Measurements from ENCODE around the gene UBE3C. TPM values are rescaled to one million over a fixed set of nuclear protein-coding genes. Genes with fewer than 3 reads are reported as not detected.

UBE3C gene
- polyA plus RNA-seq, 1 donor from 2014 or later = 39.0 TPM

DNA sequence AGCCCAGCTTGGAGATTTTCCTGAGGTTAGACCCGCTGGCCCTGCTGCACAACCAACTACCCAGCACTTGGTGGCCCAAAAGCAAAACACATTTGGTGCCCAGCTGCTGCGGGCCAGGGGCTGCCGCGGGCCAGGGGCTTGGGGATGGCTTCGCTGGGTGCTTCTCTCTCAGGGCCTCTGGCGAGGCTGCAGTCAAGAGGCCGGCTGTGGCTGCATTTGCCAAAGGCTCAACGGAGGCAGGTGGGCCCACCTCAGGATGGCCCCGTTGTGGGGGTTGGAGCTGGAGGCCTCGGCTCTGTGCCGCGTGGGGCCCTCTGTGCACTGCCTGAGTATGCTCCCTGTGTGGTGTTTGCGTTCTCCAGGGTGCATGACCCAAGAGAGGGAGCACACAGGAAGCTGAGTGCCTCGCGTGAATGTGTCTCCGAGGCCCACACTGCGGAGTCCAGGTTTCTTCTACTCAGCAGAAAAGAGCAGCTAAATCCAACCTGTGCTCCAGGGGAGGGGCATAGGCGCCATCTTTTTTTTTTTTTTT, 17.5 kb upstream of the UBE3C start:
- Histone ChIP-seq H3K27ac (ENCODE audit: low read length) (no peak overlapping the region), H2AFZ (ENCODE audit: low read depth, low read length) (no peak overlapping the region), H3K9me3 (ENCODE audit: low read length) (no peaks in the 10 kb centered on the region), H3K9ac (ENCODE audit: low read length) (no peak overlapping the region), H4K20me1 (ENCODE audit: insufficient read depth) (no peaks in the 10 kb centered on the region), H3K27me3 (ENCODE audit: insufficient read depth, low read depth, low read length) (no peaks in the 10 kb centered on the region), H3F3A (ENCODE audit: insufficient read depth, low read length, poor library complexity, severe bottlenecking) (no peaks in the 10 kb centered on the region), H3K36me3 (ENCODE audit: insufficient read depth, low read length) (no peaks in the 10 kb centered on the region), H3K4me2 (ENCODE audit: low read length) (no peak overlapping the region), H3K4me3 (ENCODE audit: low read length) (no peak overlapping the region), H3K79me2 (replicated peaks; ENCODE audit: insufficient read depth, low read length) (no peaks in the 10 kb centered on the region), H3K9me2 (ENCODE audit: insufficient read depth, low read length) (no peaks in the 10 kb centered on the region)
- TF ChIP-seq TAF1 (IDR thresholded peaks at IDR 0.05; ENCODE audit: low read depth) (no peak), EP300 (conservative IDR thresholded peaks at IDR 0.05; ENCODE audit: poor library complexity, severe bottlenecking) (no peak), EZH2 (IDR thresholded peaks at IDR 0.05; ENCODE audit: borderline replicate concordance, insufficient read depth, low read length, poor library complexity, severe bottlenecking) (no peak)
- TF ChIP-seq, protein P1, sequence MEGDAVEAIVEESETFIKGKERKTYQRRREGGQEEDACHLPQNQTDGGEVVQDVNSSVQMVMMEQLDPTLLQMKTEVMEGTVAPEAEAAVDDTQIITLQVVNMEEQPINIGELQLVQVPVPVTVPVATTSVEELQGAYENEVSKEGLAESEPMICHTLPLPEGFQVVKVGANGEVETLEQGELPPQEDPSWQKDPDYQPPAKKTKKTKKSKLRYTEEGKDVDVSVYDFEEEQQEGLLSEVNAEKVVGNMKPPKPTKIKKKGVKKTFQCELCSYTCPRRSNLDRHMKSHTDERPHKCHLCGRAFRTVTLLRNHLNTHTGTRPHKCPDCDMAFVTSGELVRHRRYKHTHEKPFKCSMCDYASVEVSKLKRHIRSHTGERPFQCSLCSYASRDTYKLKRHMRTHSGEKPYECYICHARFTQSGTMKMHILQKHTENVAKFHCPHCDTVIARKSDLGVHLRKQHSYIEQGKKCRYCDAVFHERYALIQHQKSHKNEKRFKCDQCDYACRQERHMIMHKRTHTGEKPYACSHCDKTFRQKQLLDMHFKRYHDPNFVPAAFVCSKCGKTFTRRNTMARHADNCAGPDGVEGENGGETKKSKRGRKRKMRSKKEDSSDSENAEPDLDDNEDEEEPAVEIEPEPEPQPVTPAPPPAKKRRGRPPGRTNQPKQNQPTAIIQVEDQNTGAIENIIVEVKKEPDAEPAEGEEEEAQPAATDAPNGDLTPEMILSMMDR (IDR thresholded peaks at IDR 0.05; ENCODE audit: poor library complexity, severe bottlenecking) = no peak
- TF ChIP-seq, protein P2, sequence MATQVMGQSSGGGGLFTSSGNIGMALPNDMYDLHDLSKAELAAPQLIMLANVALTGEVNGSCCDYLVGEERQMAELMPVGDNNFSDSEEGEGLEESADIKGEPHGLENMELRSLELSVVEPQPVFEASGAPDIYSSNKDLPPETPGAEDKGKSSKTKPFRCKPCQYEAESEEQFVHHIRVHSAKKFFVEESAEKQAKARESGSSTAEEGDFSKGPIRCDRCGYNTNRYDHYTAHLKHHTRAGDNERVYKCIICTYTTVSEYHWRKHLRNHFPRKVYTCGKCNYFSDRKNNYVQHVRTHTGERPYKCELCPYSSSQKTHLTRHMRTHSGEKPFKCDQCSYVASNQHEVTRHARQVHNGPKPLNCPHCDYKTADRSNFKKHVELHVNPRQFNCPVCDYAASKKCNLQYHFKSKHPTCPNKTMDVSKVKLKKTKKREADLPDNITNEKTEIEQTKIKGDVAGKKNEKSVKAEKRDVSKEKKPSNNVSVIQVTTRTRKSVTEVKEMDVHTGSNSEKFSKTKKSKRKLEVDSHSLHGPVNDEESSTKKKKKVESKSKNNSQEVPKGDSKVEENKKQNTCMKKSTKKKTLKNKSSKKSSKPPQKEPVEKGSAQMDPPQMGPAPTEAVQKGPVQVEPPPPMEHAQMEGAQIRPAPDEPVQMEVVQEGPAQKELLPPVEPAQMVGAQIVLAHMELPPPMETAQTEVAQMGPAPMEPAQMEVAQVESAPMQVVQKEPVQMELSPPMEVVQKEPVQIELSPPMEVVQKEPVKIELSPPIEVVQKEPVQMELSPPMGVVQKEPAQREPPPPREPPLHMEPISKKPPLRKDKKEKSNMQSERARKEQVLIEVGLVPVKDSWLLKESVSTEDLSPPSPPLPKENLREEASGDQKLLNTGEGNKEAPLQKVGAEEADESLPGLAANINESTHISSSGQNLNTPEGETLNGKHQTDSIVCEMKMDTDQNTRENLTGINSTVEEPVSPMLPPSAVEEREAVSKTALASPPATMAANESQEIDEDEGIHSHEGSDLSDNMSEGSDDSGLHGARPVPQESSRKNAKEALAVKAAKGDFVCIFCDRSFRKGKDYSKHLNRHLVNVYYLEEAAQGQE (IDR thresholded peaks at IDR 0.05; ENCODE audit: borderline replicate concordance) = no peak

DNA sequence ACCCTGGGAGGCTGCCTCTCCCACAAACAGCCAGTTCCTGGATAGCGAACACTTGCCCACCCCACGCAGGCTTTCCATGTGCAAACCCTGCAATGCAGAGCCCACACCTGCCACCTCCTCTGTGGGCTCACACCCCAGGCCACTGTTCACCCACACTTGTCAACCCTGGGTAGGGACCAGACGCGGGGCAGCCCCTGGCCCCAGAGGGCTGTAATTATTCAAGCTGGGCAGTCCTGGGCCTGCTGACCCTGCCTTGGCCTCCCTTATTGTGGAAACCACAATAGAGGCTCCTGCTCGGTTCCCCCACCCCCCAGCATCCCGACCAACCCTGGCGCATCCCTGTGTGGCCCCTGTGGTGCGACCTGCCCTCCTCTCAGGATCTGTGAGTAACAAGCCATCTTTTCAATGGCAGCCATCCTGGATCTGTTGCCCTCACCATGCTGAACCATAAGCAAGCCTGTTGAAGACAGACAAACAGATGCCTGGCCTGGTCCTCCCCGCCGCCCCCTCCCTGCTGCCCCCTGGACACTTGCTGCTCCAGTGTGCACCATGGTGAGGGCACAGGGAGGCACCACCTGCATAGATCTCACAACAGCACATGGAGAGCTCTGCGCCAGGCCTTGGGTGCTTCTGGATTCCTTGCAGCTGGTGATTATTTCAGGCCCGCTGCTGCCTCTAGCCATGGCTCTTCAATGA, 15.8 kb upstream of the UBE3C start:
- Histone ChIP-seq H3K4me2 (ENCODE audit: low read length) (no peak overlapping the region), H3K27me3 (ENCODE audit: insufficient read depth, low read depth, low read length) (no peaks in the 10 kb centered on the region), H3K9me3 (ENCODE audit: low read length) (no peaks in the 10 kb centered on the region), H3K36me3 (ENCODE audit: insufficient read depth, low read length) (no peaks in the 10 kb centered on the region), H3K79me2 (replicated peaks; ENCODE audit: insufficient read depth, low read length) (no peaks in the 10 kb centered on the region), H3K9ac (ENCODE audit: low read length) (no peak overlapping the region), H3K4me3 (ENCODE audit: low read length) (no peak overlapping the region), H4K20me1 (ENCODE audit: insufficient read depth) (no peaks in the 10 kb centered on the region), H2AFZ (ENCODE audit: low read depth, low read length) (no peak overlapping the region), H3F3A (ENCODE audit: insufficient read depth, low read length, poor library complexity, severe bottlenecking) (no peaks in the 10 kb centered on the region), H3K9me2 (ENCODE audit: insufficient read depth, low read length) (no peaks in the 10 kb centered on the region), H3K27ac (ENCODE audit: low read length) (no peak overlapping the region)
- TF ChIP-seq, protein P2 (IDR thresholded peaks at IDR 0.05; ENCODE audit: borderline replicate concordance) = no peak
- TF ChIP-seq EP300 (conservative IDR thresholded peaks at IDR 0.05; ENCODE audit: poor library complexity, severe bottlenecking) (no peak), RAD21 (conservative IDR thresholded peaks at IDR 0.05) (no peak), TAF1 (IDR thresholded peaks at IDR 0.05; ENCODE audit: low read depth) (no peak), EZH2 (IDR thresholded peaks at IDR 0.05; ENCODE audit: borderline replicate concordance, insufficient read depth, low read length, poor library complexity, severe bottlenecking) (no peak), MXI1 (conservative IDR thresholded peaks at IDR 0.05; ENCODE audit: poor library complexity, severe bottlenecking) (no peak), SMC3 (conservative IDR thresholded peaks at IDR 0.05; ENCODE audit: poor library complexity) (no peak), POLR2AphosphoS5 (IDR thresholded peaks at IDR 0.05) (no peak)
- TF ChIP-seq, protein P1 (IDR thresholded peaks at IDR 0.05; ENCODE audit: poor library complexity, severe bottlenecking) = no peak

Measured in neural cell (in vitro differentiated cells).